ENCODE data around the gene PRKCB.

PRKCB gene

GRCh38 chr16:23867566-23867965 lies 31.8 kb downstream of the PRKCB start:
- no peak for DNase-seq

- no peak for DNase-seq
Observed at GRCh38 chr16:23868136-23868535, 32.4 kb downstream of the PRKCB start.

- DNase-seq: no peak
Observed at GRCh38 chr16:23869052-23869451, 33.3 kb downstream of the PRKCB start.

- DNase-seq: no peak
Observed at GRCh38 chr16:23871924-23872323, 36.1 kb downstream of the PRKCB start.

- no peak for DNase-seq
Observed at GRCh38 chr16:23874613-23875294, 39.0 kb downstream of the PRKCB start.

- DNase-seq: no peak
Observed at GRCh38 chr16:23876256-23876896, 40.6 kb downstream of the PRKCB start.

GRCh38 chr16:23877107-23878070 lies 41.6 kb downstream of the PRKCB start:
- DNase-seq: no peak

GRCh38 chr16:23879735-23880373 lies 44.1 kb downstream of the PRKCB start:
- DNase-seq: no peak

GRCh38 chr16:23889189-23889588 lies 53.4 kb downstream of the PRKCB start:
- DNase-seq: no peak

GRCh38 chr16:23893986-23894385 lies 58.2 kb downstream of the PRKCB start:
- no peak for DNase-seq

GRCh38 chr16:23895052-23895451 lies 59.3 kb downstream of the PRKCB start:
- DNase-seq: no peak

GRCh38 chr16:23896832-23897821 lies 61.3 kb downstream of the PRKCB start:
- DNase-seq: no peak

- no peak for DNase-seq
Observed at GRCh38 chr16:23898682-23899430, 63.1 kb downstream of the PRKCB start.

- no peak for DNase-seq
Observed at GRCh38 chr16:23899869-23900268, 64.1 kb downstream of the PRKCB start.

- no peak for DNase-seq
Observed at GRCh38 chr16:23900480-23901177, 64.8 kb downstream of the PRKCB start.

GRCh38 chr16:23901178-23902033 lies 65.6 kb downstream of the PRKCB start:
- DNase-seq: no peak

GRCh38 chr16:23902034-23902747 lies 66.4 kb downstream of the PRKCB start:
- DNase-seq: no peak

- no peak for DNase-seq
Observed at GRCh38 chr16:23902748-23903414, 67.1 kb downstream of the PRKCB start.
